CMK (cell line): ENCODE data around the gene RAPGEF1.

Experiments used
- DNase-seq: peaks from one replicate; pipeline ENCODE4 v3.0.0-alpha.2; 2010; ENCODE audit warnings: low read depth

Gene RAPGEF1

GRCh38 chr9:131625508-131625787 lies 114.4 kb downstream of the RAPGEF1 start:
- DNase-seq: no peak

- no peak for DNase-seq
These were observed 115.0 kb downstream of the RAPGEF1 start for GRCh38 chr9:131624636-131625507.

- DNase-seq: no peak
These were observed 116.1 kb downstream of the RAPGEF1 start for GRCh38 chr9:131623655-131624330.

GRCh38 chr9:131622523-131622922 lies 117.4 kb downstream of the RAPGEF1 start:
- DNase-seq: no peak

- DNase-seq: no peak
These were observed 118.1 kb downstream of the RAPGEF1 start for GRCh38 chr9:131621551-131622358.

GRCh38 chr9:131620764-131621520 lies 118.9 kb downstream of the RAPGEF1 start:
- no peak for DNase-seq

GRCh38 chr9:131619680-131620079 lies 120.2 kb downstream of the RAPGEF1 start:
- DNase-seq: no peak

GRCh38 chr9:131618785-131619184 lies 121.1 kb downstream of the RAPGEF1 start:
- DNase-seq: no peak

- DNase-seq: no peak
These were observed 121.8 kb downstream of the RAPGEF1 start for GRCh38 chr9:131618071-131618479.

GRCh38 chr9:131617611-131618010 lies 122.3 kb downstream of the RAPGEF1 start:
- DNase-seq: no peak

- DNase-seq: no peak
These were observed 122.8 kb downstream of the RAPGEF1 start for GRCh38 chr9:131616983-131617604.

GRCh38 chr9:131614340-131614915 lies 125.4 kb downstream of the RAPGEF1 start:
- DNase-seq: no peak

- no peak for DNase-seq
These were observed 126.0 kb downstream of the RAPGEF1 start for GRCh38 chr9:131613921-131614320.

GRCh38 chr9:131612851-131613250 lies 127.0 kb downstream of the RAPGEF1 start:
- no peak for DNase-seq

GRCh38 chr9:131611586-131612315 lies 128.1 kb downstream of the RAPGEF1 start:
- no peak for DNase-seq

GRCh38 chr9:131610231-131610761 lies 129.6 kb downstream of the RAPGEF1 start:
- no peak for DNase-seq

GRCh38 chr9:131609099-131609830 lies 130.6 kb downstream of the RAPGEF1 start:
- DNase-seq: no peak

- DNase-seq: no peak
These were observed 131.3 kb downstream of the RAPGEF1 start for GRCh38 chr9:131608493-131609037.

GRCh38 chr9:131607591-131607990 lies 132.3 kb downstream of the RAPGEF1 start:
- DNase-seq: no peak
